GM12878 (cell line): ENCODE results near the gene KRT71. TPM values are rescaled to one million over a fixed set of nuclear protein-coding genes. Genes with fewer than 3 reads are reported as not detected.

Experiments
- ATAC-seq: fragments of 200-7000 bp; cut with Tn5 transposase; 3 replicates; pipeline ENCODE4 v1.9.1; 2020; ENCODE audit warnings: mild to moderate bottlenecking, moderate library complexity
- BruUV-seq: library from RNA; stranded (reverse); fragments of 400-500 nt; replicated peaks from 2 replicates; lab custom pipeline; 2021; lab: Mats Ljungman, UMichigan
- CTCF ChIA-PET: fragments of 300-600 bp; sonication (Branson Sonifier 250); formaldehyde crosslinking; extraction: SDS; loops from one replicate; lab custom pipeline; 2021; ENCODE audit warnings: inconsistent platforms; lab: Yijun Ruan, JAX
- POLR2A ChIA-PET: fragments of 350-600 bp; formaldehyde crosslinking; extraction: SDS; loops from one replicate; lab custom pipeline; 2021; ENCODE audit warnings: inconsistent platforms; lab: Charles Lee
- RAD21 ChIA-PET: fragments of 300-600 bp; sonication (Branson Sonifier 250); formaldehyde crosslinking; loops from one replicate; lab custom pipeline; 2023; ENCODE audit warnings: antibody characterized with exemption; ENCODE audit not compliant: unreplicated experiment; lab: Charles Lee
- SMC1A ChIA-PET: fragments of 300-600 bp; sonication (Branson Sonifier 250); formaldehyde crosslinking; loops from one replicate; lab custom pipeline; 2023; ENCODE audit not compliant: unreplicated experiment, uncharacterized antibody; lab: Charles Lee
- DNase-seq: peaks from one replicate; pipeline ENCODE4 v3.0.0-alpha.2; 2011; ENCODE audit warnings: low read depth, low spot score
- FAIRE-seq: peaks from 3 replicates; lab custom pipeline; 2011; peaks lifted over from hg19 to GRCh38; lab: Jason Lieb, UNC
- H2AFZ ChIP-seq: 2 replicates; pipeline ENCODE4 v1.6.0; 2011; ENCODE audit warnings: low read depth, low read length, control low read depth; ENCODE audit not compliant: control insufficient read depth
- H3K27ac ChIP-seq: 2 replicates; pipeline ENCODE4 v1.5.1; 2011; ENCODE audit warnings: control low read depth; ENCODE audit not compliant: control insufficient read depth, insufficient read depth
- H3K27me3 ChIP-seq, 2 experiments: replicated peaks in 1 of 2; 2 replicates each; pipeline versions ENCODE4 v1.6.0 to v1.6.1; 2011; ENCODE audit warnings: low read length in 1 of 2; ENCODE audit not compliant: control insufficient read depth in 2 of 2, insufficient read depth in 2 of 2
- H3K36me3 ChIP-seq, 2 experiments: 2 replicates each; pipeline ENCODE4 v1.5.1; 2011; ENCODE audit warnings: low read length in 1 of 2; ENCODE audit not compliant: control insufficient read depth in 2 of 2, insufficient read depth in 2 of 2
- H3K4me1 ChIP-seq: 2 replicates; pipeline ENCODE4 v1.6.1; 2011; ENCODE audit warnings: mild to moderate bottlenecking, low read length, moderate library complexity, mixed read lengths; ENCODE audit not compliant: control insufficient read depth, insufficient read depth
- H3K4me2 ChIP-seq: 2 replicates; pipeline ENCODE4 v1.6.0; 2011; ENCODE audit warnings: control low read depth; ENCODE audit not compliant: control insufficient read depth, insufficient read depth
- H3K4me3 ChIP-seq: fragments of 200-600 bp; sonication (generic); 2 replicates; pipeline ENCODE4 v1.5.1; 2016
- H3K79me2 ChIP-seq: 2 replicates; pipeline ENCODE4 v1.6.0; 2011; ENCODE audit warnings: low read length; ENCODE audit not compliant: control insufficient read depth, insufficient read depth
- H3K9ac ChIP-seq: 2 replicates; pipeline ENCODE4 v1.8.0; 2011; ENCODE audit warnings: low read length, control low read depth, mixed read lengths; ENCODE audit not compliant: control insufficient read depth, insufficient read depth
- H3K9me3 ChIP-seq: replicated peaks from 3 replicates; pipeline ENCODE4 v1.5.1; 2011; ENCODE audit warnings: mild to moderate bottlenecking, low read length; ENCODE audit not compliant: control insufficient read depth, insufficient read depth
- H4K20me1 ChIP-seq: 2 replicates; pipeline ENCODE4 v1.6.0; 2011; ENCODE audit not compliant: control insufficient read depth, insufficient read depth
- GABPA ChIP-seq: IDR thresholded peaks from 2 replicates; pipeline ENCODE4 v1.6.1; 2014; ENCODE audit warnings: antibody characterized with exemption, low read depth, mild to moderate bottlenecking, inconsistent platforms
- HDAC2 ChIP-seq: fragments of 200-600 bp; sonication (generic); IDR thresholded peaks from 2 replicates; pipeline ENCODE4 v1.6.1; 2017
- WGBS: methylation state at CpG from one replicate; pipeline ENCODE4 v1.1.6; 2016; ENCODE audit warnings: low lambda C conversion rate; ENCODE audit not compliant: insufficient replicate concordance, insufficient coverage; ENCODE audit errors: missing lambda C conversion rate; 5-methylcytosine and 5-hydroxymethylcytosine counted together
- in situ Hi-C: fragments of 300-500 bp; cut with MboI; formaldehyde crosslinking; loops from 9 replicates; pipeline ENCODE4 v1.14.3; 2018; ENCODE audit warnings: mixed read lengths
- intact Hi-C: fragments of 100-400 bp; cut with micrococcal nuclease; formaldehyde crosslinking; loops from one replicate; pipeline ENCODE4 v1.14.2; 2022; ENCODE audit not compliant: unreplicated experiment
- polyA plus RNA-seq, 11 experiments: library from polyadenylated mRNA; depleted of rRNA in 4 of 11; unstranded in 6 of 11; stranded (reverse) in 5 of 11; fragments of >200 nt; fragmentation: Nextera tagmentation in 4 of 11; fragmentation: Illumina TruSeq in 1 of 11; extraction: Ambion mirVana in 4 of 11; extraction: Trizol in 1 of 11; gene quantifications; 1 replicate in 1 of 11; 2 replicates in 10 of 11; pipeline versions ENCODE4 v1.2.1 to v1.2.3, GENCODE V29; 2011 to 2016; ENCODE audit warnings: inconsistent platforms in 2 of 11, missing spikeins in 2 of 11, low read depth in 1 of 11
- total RNA-seq, 4 experiments: library from RNA; depleted of rRNA in 3 of 4; stranded (reverse); fragments of >200 nt in 3 of 4; fragmentation: Illumina TruSeq in 1 of 4; extraction: Trizol in 1 of 4; gene quantifications; 2 replicates each; pipeline versions ENCODE4 v1.2.1 to v1.2.3, GENCODE V29; 2013 to 2021
- TF ChIP-seq, protein P1 (sequence below): IDR thresholded peaks from 2 replicates; pipeline ENCODE4 v1.6.1; 2012; ENCODE audit warnings: improper control_type of control experiment, low read depth, low read length; ENCODE audit not compliant: insufficient replicate concordance
- TF ChIP-seq, protein P2 (sequence below): fragments of 450-650 bp; formaldehyde crosslinking; IDR thresholded peaks from 2 replicates; pipeline ENCODE4 v1.4.0; 2020; ENCODE audit warnings: mild to moderate bottlenecking, moderate library complexity

The KRT71 gene
- total and polyA plus RNA-seq, 10 of the 15 experiments (the other 5 are each of a cell fraction or from before 2014, with no cell fraction given) = not detected

DNA sequence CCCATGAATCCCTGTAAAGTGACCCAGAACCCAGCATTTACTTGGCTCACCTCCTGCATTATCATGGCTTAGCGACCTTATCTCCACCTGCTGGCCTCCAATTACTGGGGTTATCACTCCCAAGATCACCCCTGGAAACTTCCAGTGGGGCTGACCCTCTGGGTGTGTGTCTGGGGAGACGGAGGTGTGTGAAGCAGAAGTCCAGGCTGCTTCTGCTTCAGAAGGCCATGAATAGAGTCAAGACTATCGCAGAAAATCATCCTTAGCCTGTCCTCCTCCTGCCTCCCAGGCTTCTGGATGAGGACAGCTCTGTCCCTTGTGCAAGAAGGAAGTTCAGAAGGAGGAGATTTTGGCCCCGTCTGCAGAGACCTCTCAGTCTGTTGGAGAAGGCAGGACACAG, 48.7 kb upstream of the KRT71 start:
- WGBS = 22% methylated on average over 4 of the region's 4 CpGs
- BruUV-seq = no TSS peak
- ChIA-PET SMC1A (no interaction called here), POLR2A (no interaction called here), RAD21 (no interaction called here), CTCF (no interaction called here)
- Histone ChIP-seq H3K4me2 (no peak overlapping the region), H3K27ac (no peak overlapping the region), H2AFZ (no peak overlapping the region), H3K4me3 (no peak overlapping the region), H3K9ac (no peak overlapping the region), H4K20me1 (no peaks in the 10 kb centered on the region), H3K4me1 (no peaks in the 10 kb centered on the region), H3K36me3 (no peaks in the 10 kb centered on the region), H3K27me3 (peaks cover 0 to 14% of the 10 kb centered on the region in 2 experiments; a peak in 3 of 4 replicates), H3K79me2 (no peaks in the 10 kb centered on the region), H3K9me3 (no peaks in the 10 kb centered on the region)
- no peak for ATAC-seq
- FAIRE-seq = no peak
- in situ Hi-C loops = no loop called here
- no peak for DNase-seq
- intact Hi-C loops = no loop called here
- TF ChIP-seq, protein P1, sequence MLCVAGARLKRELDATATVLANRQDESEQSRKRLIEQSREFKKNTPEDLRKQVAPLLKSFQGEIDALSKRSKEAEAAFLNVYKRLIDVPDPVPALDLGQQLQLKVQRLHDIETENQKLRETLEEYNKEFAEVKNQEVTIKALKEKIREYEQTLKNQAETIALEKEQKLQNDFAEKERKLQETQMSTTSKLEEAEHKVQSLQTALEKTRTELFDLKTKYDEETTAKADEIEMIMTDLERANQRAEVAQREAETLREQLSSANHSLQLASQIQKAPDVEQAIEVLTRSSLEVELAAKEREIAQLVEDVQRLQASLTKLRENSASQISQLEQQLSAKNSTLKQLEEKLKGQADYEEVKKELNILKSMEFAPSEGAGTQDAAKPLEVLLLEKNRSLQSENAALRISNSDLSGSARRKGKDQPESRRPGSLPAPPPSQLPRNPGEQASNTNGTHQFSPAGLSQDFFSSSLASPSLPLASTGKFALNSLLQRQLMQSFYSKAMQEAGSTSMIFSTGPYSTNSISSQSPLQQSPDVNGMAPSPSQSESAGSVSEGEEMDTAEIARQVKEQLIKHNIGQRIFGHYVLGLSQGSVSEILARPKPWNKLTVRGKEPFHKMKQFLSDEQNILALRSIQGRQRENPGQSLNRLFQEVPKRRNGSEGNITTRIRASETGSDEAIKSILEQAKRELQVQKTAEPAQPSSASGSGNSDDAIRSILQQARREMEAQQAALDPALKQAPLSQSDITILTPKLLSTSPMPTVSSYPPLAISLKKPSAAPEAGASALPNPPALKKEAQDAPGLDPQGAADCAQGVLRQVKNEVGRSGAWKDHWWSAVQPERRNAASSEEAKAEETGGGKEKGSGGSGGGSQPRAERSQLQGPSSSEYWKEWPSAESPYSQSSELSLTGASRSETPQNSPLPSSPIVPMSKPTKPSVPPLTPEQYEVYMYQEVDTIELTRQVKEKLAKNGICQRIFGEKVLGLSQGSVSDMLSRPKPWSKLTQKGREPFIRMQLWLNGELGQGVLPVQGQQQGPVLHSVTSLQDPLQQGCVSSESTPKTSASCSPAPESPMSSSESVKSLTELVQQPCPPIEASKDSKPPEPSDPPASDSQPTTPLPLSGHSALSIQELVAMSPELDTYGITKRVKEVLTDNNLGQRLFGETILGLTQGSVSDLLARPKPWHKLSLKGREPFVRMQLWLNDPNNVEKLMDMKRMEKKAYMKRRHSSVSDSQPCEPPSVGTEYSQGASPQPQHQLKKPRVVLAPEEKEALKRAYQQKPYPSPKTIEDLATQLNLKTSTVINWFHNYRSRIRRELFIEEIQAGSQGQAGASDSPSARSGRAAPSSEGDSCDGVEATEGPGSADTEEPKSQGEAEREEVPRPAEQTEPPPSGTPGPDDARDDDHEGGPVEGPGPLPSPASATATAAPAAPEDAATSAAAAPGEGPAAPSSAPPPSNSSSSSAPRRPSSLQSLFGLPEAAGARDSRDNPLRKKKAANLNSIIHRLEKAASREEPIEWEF = no peak
- TF ChIP-seq, protein P2, sequence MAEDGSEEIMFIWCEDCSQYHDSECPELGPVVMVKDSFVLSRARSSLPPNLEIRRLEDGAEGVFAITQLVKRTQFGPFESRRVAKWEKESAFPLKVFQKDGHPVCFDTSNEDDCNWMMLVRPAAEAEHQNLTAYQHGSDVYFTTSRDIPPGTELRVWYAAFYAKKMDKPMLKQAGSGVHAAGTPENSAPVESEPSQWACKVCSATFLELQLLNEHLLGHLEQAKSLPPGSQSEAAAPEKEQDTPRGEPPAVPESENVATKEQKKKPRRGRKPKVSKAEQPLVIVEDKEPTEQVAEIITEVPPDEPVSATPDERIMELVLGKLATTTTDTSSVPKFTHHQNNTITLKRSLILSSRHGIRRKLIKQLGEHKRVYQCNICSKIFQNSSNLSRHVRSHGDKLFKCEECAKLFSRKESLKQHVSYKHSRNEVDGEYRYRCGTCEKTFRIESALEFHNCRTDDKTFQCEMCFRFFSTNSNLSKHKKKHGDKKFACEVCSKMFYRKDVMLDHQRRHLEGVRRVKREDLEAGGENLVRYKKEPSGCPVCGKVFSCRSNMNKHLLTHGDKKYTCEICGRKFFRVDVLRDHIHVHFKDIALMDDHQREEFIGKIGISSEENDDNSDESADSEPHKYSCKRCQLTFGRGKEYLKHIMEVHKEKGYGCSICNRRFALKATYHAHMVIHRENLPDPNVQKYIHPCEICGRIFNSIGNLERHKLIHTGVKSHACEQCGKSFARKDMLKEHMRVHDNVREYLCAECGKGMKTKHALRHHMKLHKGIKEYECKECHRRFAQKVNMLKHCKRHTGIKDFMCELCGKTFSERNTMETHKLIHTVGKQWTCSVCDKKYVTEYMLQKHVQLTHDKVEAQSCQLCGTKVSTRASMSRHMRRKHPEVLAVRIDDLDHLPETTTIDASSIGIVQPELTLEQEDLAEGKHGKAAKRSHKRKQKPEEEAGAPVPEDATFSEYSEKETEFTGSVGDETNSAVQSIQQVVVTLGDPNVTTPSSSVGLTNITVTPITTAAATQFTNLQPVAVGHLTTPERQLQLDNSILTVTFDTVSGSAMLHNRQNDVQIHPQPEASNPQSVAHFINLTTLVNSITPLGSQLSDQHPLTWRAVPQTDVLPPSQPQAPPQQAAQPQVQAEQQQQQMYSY (CRISPR knock-in tag) = no peak
- TF ChIP-seq HDAC2 (no peak), GABPA (no peak)
